HuH-7 (cell line): Measurements from ENCODE around the gene GEMIN5.
"Not testable (repeated sequence)": the region's sequence is repeated elsewhere in the genome, so short reads cannot be mapped to it uniquely, and the experiment has no call there.

Source experiments
- DNase-seq: peaks from one replicate; pipeline ENCODE4 v3.0.0; 2011; ENCODE audit warnings: low spot score

GEMIN5 gene, protein sequence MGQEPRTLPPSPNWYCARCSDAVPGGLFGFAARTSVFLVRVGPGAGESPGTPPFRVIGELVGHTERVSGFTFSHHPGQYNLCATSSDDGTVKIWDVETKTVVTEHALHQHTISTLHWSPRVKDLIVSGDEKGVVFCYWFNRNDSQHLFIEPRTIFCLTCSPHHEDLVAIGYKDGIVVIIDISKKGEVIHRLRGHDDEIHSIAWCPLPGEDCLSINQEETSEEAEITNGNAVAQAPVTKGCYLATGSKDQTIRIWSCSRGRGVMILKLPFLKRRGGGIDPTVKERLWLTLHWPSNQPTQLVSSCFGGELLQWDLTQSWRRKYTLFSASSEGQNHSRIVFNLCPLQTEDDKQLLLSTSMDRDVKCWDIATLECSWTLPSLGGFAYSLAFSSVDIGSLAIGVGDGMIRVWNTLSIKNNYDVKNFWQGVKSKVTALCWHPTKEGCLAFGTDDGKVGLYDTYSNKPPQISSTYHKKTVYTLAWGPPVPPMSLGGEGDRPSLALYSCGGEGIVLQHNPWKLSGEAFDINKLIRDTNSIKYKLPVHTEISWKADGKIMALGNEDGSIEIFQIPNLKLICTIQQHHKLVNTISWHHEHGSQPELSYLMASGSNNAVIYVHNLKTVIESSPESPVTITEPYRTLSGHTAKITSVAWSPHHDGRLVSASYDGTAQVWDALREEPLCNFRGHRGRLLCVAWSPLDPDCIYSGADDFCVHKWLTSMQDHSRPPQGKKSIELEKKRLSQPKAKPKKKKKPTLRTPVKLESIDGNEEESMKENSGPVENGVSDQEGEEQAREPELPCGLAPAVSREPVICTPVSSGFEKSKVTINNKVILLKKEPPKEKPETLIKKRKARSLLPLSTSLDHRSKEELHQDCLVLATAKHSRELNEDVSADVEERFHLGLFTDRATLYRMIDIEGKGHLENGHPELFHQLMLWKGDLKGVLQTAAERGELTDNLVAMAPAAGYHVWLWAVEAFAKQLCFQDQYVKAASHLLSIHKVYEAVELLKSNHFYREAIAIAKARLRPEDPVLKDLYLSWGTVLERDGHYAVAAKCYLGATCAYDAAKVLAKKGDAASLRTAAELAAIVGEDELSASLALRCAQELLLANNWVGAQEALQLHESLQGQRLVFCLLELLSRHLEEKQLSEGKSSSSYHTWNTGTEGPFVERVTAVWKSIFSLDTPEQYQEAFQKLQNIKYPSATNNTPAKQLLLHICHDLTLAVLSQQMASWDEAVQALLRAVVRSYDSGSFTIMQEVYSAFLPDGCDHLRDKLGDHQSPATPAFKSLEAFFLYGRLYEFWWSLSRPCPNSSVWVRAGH (N-terminal part only)

DNA sequence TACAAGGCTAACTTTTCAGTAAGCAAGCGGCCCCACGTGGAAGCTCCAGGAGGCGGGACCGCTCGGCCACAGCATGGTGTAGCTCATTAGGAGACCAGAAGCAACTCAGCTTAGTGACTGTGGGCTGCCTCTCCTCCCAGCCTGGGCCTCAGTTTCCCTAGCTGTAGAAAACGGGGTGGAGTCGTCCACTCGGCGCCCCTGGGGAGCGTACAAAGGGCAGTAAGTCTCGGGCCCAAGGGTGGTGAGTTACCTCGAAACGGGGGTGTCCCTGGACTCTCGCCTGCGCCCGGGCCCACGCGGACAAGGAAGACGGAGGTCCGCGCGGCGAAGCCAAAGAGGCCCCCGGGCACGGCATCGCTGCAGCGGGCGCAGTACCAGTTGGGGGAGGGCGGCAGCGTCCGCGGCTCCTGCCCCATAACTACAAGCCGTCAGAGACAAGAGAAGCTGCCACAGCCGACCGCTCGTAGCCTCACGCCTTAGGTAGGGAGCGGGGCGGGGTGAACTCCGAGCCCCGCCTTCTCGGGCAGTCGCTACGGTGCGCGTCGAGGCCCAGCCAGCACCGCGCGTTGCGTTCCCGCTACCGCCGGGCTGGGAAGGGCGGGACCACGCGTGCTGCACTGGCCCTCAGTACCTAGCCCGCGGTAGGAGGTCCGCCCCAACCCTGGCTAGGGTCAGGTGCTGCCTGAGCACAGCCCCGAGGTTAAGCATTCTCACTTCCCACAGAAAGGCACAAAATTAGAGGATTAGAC, at the start of gene GEMIN5:
Gene GEMIN5, minus strand, starts transcription at position 494 of the 749 bp plus-strand sequence. Its CDS starts 78 bp downstream, at position 416.
- DNase-seq: peak; percentile 95

DNA sequence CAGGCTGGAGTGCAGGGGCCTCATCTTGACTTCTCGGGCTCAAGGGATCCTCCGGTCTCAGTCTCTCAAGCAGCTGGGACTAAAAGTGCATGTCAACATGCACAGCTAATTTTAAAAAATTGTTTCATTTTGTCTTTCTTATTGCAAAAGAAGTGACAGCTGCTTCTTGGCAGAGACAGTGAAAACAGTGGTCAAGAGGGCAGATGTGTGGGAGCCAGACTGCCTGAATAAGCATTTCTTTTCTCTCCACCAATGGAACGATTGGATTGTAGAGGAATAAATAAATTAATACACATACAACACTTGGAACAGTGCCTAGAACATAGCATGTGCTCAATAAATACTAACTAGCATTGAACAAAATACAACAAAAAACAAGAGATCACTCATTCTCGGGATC, 48.1 kb upstream of the GEMIN5 start:
- no peak for DNase-seq

DNA sequence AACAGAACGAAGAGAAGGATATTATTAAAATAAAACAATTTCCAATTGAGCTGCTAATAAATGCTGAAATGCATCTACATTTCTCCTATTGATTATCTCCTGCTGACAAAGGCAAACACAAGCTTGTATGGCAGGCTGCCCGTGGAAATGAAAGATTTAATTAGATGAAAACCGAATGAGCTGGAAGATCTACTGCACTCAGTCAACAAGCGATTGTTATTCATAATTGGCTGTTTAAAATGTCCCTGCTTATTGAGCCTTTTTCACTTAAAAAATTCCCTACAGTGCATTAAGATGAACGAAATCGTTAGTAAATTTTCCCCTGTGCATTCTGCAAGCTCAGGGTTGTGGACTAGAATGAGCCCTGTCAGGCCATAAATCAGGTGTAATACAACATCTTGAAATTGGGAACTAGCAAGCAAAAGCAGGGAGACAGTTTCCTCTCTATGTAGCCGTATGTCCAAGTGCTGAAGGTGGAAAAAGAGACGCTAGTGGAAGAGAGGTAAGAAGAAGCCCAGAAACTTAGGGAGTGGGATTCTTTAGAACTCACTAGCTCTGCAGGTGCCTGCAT, 47.0 kb upstream of the GEMIN5 start:
- no peak for DNase-seq

DNA sequence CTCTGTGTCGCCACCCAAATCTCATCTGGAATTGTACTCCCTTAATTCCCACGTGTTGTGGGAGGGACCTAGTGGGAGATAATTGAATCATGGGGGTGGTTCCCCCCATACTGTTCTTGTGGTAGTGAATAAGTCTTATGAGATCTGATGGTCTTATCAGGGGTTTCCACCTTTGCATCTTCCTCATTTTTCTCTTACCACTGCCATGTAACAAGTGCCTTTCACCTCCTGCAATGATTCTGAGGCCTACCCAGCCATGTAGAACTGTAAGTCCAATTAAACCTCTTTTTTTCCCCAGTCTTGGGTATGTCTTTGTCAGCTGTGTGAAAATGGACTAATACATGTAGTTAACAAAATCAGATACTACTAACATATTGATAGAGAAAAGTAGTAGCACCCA, 40.3 kb upstream of the GEMIN5 start:
- DNase-seq: not testable (repeated sequence)

DNA sequence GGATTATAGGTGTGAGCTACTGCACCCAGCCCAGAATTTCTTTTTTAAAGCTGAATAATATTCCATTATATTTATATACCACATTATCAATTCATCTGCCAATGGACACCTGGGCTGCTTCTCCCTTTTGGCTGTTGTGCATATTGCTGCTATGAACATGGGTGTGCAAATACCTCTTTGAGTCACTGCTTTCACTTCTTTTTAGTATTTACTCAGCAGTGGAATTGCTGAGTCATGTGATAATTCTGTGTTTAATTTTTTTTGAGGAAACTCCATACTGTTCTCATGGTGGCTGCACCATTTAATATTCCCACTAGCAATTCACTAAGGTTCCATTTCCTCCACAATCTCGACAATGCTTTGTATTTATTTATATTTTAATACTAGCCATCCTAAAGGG, 39.4 kb upstream of the GEMIN5 start:
- DNase-seq: no peak

DNA sequence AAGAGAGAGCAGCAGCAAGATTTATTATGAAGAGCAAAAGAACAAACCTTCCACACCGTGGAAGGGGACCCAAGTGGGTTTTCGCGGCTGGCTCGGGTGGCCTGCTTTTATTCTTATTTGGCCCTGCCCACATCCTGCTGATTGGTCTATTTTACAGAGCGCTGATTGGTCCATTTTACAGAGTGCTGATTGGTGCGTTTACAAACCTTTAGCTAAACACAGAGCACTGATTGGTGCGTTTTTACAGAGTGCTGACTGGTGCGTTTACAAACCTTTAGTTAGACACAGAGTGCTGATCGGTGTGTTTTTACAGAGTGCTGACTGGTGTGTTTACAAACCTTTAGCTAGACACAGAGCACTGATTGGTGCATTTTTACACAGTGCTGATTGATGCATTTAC, 38.1 kb upstream of the GEMIN5 start:
- not testable (repeated sequence) for DNase-seq

DNA sequence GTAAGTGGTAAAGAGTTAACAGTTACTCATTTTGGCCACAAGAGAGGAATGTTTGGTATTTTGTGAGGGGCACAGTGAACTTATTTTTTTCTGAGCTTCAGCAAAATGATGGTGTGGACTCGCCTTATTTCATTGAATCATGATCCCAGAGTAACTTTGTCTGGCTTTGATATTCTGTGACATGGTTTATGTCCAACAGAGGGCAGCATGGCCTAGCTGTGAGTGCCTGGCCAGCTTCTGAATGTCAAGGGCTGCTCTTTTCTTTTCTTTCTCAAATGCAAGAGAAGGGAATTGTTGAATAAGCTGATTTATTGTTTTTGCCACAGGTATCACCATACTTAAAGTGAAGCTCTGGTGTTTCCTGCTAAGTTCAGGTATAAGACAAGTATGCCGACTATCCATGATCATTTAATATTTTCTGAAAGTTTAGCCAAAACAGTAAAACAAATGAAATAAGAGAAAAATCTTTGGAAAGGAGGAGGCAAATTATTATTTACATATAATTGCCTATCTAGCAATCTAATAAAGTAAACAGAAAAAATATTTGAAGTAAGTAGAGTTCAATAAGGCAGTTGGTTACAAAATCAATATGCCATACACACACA, 34.6 kb upstream of the GEMIN5 start:
- peak; percentile 45 for DNase-seq

DNA sequence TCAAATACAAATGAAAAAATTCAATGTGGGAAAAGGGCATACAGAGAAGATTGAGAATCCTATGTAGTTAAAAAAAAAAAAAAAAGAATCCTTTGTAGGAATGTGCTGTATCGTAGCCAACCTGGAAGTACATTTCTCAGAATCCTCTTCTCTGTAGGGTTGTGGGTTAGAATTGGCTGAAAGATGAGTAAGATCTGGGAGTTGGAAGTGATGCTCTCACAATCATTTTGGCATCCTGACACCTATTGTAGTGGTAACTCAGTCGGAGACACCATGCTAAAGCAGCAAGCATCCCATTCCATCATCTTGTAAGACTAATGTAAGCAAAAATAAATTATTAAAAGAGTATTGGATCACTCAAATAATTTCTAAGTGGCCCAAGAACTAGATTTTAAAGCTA, 33.5 kb upstream of the GEMIN5 start:
- no peak for DNase-seq

DNA sequence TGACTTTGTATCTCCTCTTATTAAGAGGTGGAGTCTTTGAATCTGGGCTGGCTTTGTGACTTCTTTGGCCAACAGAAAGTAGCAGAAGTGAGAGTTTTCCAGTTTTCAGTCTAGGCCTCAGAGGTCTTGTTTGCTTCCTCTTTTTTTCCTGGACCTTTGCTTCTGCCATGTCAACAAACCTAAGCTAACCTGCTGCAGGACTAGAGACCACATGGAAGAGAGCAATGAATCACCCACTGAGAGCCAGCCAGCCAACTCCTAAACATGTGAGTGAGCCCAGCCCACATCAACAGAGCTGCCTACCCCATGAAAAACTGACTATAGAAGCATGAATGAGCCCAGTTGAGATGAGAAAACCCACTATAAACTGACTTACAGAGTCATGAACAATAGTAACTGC, 32.7 kb upstream of the GEMIN5 start:
- peak; percentile 11 for DNase-seq

DNA sequence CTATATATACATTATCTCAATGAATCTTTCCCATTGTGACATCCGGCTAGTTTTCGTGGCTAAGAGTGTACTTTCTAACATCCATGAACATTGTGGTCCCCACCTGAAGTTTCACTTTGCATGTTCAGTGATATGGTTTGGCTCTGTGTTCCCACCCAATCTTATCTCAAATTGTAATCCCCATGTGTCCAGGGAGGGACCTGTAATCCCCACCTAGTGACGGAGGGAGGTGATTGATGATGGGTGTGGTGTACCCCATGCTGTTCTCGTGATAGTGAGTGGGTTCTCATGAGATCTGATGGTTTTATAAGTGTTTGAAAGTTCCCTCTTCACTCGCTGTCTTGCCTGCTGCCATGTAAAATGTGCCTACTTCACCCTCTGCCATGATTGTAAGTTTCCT, 30.9 kb upstream of the GEMIN5 start:
- DNase-seq: no peak

DNA sequence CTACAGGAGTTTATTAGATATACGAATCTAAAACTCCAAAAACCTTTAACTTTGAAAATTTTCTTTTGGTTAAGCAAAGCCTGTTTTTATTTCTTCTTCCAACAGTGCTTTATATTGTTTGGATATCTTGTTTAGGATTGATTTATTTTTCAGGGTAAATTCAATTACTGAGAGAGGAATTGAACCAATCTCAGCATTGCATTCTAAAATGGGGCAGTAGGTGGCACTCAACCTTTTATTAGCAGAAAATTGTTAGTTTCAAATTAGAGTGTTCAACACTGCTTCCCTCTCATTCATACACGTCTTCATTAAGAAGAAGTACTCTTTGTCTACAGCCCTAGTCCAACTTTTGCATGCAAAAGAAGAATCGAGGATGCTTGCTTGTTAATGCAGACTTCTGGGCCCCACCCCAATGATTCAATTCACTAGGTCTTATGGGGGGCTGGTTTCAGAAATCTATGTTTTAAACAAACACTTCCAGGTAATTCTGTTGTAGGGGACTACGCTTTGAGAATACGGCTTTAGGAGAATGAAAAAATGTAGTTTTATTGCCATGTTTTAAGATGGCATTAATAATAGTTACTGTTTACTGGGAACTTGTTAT, 29.5 kb upstream of the GEMIN5 start:
- DNase-seq: peak; percentile 17

DNA sequence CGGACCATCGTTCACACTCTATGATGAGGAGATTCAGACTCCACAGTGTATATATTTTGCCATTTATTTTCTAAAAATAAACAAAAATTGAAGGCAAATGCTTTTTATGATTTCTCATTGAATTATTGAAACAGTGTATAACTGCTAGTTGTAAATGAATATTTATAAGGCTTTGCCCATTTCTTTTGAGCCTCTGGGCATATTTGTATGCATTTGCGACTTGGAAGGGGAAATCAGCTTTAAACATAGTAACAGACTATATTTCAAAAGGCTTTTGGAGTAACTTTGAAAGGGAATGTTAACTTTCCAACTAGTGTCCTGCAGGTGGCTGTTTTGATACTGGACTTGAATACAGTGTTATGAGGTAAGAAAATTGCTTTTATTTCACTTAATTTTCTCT, 28.9 kb upstream of the GEMIN5 start:
- DNase-seq: no peak

DNA sequence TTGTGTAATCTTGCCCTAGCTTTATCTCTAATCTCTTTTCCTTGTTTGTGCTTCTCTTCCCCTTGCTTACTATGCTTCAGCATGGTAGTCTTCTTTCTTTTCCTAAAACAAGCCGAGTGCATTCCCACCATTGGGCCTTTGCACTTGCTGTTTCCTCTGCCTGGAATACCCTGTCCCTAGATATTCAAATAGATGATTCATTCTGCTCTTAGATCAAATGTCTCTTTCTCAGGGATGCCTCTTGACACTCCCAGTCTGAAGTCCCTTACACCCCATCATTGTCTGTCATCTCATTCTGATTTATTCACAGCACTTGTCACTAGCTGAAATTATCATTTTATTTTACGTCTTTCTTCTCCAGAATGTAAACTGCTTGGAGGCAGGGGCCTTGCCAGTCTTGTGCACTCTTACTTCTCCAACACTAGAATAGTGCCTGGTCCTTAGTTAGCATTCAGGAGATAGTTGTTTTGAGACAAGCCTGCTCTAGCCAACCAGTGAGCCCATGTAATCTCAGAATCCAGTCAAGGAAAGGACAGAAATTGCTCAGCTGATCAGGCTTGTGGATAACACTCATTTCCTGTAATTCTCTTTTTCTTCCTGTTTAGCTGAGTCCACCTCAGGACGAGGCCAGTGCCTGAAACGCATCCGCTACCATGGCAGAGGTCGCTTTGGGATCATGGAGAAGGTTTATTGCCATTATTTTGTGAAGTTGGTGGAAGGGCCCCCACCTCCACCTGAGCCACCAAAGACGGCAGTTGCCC, 28.2 kb upstream of the GEMIN5 start:
- DNase-seq: no peak

DNA sequence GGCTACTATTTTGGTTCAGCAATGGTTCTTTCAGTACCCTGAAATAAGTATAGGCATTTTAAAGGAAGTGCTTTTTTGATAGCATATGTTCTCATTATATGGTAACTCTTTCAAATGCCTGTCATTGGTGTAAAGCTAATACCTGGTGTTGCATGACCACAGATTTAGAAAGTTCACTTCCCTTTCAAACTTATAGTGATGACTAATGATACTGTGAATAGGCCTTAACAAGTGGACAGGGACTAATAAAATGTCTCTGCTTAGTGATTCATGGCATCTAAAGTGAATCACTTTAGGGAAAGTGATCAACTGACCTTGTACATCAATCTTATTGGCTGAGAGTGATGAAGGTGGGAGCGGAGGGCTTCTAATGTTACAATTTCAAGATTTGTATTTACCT, 24.5 kb upstream of the GEMIN5 start:
- DNase-seq: no peak

DNA sequence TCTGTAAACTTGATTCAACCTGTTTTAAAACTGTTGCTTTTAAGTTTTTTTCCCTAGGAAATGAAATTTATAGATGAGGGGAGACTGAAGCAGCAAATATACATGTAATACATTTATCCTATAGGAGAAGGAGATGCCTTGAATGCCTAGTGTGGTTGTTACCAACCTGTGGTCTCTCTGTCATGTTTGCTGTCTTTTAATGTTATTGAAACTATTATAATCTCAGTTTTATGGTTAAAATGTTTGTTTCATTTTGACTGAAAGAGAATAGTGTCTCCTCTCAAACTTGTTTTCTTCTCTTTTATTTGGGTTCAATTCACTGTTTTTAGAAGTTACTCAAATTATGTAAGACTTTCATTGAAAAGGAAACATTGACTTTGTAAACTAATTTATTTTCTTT, 18.7 kb upstream of the GEMIN5 start:
- no peak for DNase-seq

DNA sequence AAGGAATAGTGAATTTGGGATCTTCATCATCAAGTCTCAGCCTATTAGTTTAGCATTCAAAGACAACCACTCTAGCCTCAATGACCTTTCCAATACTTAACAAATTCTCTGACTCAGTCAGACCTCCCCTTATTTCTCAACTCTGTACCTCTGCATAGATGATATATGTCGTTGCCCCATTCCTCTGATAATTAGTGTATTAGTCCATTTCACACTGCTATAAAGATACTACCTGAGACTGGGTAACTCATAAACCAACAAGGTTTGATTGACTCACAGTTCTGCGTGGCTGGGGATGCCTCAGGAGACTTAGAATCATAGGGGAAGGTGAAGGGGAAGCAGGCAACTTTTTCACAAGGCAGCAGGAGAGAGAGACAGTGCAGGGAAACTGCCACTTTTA, 11.8 kb upstream of the GEMIN5 start:
- DNase-seq: no peak

DNA sequence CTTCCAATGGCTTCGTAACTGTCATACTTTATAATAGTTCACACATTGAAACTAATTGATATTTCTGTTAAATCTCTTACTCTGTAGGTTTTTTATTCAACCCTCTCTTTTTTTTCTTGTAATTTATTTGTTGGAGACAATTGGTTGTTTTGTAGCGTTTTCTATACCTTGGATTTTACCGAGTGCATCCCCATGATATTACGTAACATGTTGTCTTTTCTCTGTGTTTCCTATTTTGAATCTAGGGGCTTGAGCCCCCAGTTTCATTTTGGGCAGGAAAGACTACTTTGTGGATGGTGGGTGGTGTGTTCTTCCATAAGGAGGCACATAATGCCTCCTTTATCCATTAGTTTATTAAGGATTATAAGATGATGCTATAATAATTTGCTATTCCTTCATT, 10.3 kb upstream of the GEMIN5 start:
- no peak for DNase-seq

DNA sequence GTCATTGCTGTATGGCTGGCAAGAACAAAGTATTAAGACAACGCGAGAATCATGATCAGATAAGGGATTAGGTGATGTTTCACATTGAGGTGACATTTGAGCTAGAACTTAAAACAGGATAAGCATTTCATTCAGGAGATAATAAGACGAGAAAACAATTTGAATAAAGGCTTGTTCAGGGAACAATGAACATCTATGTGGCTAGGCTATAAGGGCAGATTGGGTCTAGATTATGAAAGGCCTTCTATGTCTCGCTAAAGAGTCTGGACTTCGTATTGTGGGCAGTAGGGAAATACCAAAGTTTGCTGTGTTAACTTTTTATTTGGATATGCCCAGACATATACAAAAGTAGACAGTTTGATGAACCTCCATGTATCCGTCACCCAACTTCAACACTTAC, 9.8 kb upstream of the GEMIN5 start:
- DNase-seq: no peak

DNA sequence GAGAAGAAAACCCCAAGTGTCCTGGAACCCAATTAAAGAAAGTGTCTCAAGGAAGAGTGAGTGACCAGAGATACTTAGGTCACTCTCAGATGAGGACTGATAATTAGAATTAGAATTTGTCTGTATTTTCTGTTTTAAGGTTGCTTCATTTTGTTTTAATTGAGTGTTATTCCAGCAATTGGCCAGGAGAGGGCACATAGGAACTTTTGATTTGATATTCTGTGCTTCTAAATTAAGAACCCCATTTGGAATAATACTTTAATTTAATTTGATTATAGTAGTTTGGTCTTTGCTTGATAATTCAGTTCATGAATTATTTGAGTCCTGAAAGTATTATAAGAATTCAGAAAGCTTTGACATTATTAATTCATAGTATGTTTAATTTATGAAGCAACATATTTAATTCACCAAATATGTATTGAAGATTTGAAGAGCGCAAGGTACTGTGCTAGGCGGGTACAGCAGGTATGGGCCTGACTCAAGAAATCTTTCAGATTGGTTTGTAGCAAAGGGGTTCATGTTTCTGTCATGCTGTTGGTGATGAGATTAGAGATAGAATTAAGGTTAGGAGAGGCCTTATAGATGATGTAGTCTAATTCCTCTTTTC, 7.8 kb upstream of the GEMIN5 start:
- DNase-seq: no peak
